22Rv1 (cell line): ENCODE data around the gene ENPP7.

Experiments
- H3K27ac ChIP-seq: fragments of 450-650 bp; 2 replicates; pipeline ENCODE4 v1.5.1; 2017
- ZFX ChIP-seq: fragments of 450-650 bp; IDR thresholded peaks from 2 replicates; pipeline ENCODE4 v1.6.1; 2017; ENCODE audit warnings: antibody characterized with exemption, borderline replicate concordance
- TF ChIP-seq, protein P1 (sequence below): fragments of 450-650 bp; IDR thresholded peaks from 2 replicates; pipeline ENCODE4 v1.5.1; 2017; ENCODE audit warnings: mild to moderate bottlenecking

The ENPP7 gene

DNA sequence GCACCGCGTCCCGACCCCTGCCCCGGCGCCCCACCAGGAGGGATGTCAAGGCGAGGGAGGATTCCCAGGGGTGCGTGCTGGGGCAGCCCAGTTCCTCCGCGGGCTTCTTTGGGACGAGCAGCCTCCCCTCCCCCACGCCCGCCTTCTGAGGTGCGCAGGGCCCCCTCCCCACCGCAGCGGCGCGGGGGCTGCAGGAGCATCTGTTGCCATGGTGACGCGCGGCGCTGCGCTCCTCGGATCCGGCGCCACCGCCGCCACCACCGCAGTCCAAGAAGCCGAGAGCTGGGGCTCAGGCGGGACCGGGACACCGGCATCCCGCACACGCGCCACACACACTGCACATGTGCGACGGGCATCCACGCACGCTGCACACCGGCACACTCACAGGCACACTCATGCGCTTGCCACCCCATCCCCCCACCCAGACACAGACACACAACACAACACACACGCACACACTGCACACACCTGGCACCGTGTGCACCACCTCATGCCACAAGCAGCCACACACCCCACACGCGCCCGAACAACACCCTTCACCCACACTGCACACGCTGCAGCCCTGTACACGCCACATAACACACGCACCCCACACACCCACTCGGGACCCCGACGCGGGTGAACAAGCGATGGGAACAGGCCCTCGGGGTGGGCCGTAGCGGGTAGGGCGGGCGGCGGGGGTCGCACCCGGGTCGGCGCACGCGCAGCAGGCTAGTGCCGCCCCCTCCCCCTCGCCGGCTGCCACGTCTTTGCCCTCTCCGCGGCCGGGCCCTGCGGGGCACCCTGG, 17.0 kb downstream of the ENPP7 start:
- H3K27ac ChIP-seq, result no peak overlapping the region
- TF ChIP-seq ZFX, result no peak
- TF ChIP-seq, protein P1, sequence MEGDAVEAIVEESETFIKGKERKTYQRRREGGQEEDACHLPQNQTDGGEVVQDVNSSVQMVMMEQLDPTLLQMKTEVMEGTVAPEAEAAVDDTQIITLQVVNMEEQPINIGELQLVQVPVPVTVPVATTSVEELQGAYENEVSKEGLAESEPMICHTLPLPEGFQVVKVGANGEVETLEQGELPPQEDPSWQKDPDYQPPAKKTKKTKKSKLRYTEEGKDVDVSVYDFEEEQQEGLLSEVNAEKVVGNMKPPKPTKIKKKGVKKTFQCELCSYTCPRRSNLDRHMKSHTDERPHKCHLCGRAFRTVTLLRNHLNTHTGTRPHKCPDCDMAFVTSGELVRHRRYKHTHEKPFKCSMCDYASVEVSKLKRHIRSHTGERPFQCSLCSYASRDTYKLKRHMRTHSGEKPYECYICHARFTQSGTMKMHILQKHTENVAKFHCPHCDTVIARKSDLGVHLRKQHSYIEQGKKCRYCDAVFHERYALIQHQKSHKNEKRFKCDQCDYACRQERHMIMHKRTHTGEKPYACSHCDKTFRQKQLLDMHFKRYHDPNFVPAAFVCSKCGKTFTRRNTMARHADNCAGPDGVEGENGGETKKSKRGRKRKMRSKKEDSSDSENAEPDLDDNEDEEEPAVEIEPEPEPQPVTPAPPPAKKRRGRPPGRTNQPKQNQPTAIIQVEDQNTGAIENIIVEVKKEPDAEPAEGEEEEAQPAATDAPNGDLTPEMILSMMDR, result no peak

DNA sequence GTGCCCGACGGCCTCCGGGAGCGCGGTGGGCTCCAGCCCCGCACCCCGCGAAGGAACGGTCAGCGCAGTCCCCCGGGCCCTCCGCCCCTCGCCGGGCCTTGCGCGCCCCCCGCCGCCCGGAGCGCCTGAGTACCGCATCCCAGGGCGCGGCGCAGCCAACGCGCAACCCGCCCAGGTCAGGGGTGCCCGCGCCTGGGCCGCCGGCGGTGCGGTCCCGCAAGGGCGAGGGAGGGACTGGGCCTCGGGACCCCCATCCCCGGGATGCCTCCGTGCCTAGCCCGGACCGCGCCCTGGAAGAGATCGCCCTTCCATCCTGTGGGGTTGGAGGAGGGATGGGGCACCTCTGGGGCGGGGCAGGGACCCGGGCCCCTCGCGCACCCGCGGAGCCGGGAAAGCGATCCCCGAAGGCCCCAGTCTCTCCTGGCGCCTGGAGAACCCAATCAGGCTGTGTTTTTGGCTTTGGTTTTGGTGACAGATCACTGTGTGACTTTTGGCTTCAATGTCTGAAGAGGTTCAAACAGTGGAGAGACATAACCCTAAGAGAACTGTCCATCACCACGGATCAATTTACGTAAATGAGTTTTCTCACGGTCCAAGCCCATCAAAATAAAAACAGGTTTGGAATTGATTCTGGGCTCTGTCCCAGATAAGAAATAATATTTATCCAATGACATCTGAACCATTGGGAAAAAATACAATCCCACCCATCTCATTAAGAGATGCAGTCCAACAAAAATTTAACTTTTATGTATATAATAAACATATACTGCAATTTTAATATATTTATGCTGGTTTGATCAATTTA, 17.8 kb downstream of the ENPP7 start:
- no peak overlapping the region for H3K27ac ChIP-seq
- TF ChIP-seq ZFX, result no peak
- TF ChIP-seq, protein P1, result 0 out of 2 replicates have a peak, but pooled peaks have one; percentile 1

DNA sequence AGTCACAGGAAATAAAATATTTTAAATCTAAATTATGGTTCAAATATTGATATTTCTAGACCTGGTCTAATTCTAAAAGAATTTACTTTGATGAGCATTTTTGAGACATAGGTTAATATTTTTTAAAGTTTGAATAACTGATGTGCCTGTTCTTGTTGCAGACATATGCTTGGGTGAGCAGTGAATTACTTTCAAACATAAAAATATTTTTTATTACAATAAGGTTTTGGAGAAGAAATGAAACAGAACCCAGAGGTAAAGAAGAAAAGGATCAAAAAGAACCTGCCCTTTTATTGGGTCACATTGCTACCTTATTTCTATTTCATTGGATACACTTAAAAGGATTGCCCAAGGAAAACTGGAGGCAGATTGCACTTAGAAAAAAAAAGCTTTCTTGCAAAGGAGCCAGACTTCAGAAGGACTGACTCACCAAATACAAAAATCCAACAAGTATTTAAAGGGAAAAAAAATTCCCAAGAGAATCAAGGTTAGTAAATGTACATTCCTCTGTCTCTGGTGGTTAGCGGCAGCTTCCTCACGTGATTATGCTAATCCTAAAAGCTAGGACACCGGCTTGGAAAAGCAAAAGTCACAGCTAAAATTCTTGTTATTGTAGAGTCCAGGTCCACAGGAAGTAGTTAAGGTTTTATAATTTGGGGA, 18.5 kb downstream of the ENPP7 start:
- no peak overlapping the region for H3K27ac ChIP-seq

DNA sequence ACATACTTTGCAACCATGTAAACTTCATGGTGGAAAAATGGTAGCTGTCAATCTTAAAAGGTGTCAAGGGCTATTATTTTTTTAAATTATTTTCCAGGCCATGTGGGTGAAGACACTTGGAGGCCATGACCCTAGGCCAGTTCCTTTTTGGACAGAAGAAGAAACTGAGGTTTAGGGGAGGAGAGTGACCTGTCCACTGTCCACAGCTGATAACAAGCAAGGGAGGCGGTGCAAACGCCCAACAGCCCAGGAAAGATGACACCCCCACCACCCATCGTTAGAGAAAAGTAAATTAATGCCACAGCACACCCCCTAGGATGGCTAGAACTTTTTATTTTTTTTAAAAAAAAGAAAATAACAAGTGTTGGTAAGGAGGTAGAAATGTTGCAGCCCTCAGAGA, 19.2 kb downstream of the ENPP7 start:
- H3K27ac ChIP-seq, result no peak overlapping the region
- TF ChIP-seq, protein P1, result no peak
- TF ChIP-seq ZFX, result no peak

More for the DNA sequence above, 18.5 kb downstream of the ENPP7 start:
- TF ChIP-seq, protein P1, result no peak
- TF ChIP-seq ZFX, result no peak

DNA sequence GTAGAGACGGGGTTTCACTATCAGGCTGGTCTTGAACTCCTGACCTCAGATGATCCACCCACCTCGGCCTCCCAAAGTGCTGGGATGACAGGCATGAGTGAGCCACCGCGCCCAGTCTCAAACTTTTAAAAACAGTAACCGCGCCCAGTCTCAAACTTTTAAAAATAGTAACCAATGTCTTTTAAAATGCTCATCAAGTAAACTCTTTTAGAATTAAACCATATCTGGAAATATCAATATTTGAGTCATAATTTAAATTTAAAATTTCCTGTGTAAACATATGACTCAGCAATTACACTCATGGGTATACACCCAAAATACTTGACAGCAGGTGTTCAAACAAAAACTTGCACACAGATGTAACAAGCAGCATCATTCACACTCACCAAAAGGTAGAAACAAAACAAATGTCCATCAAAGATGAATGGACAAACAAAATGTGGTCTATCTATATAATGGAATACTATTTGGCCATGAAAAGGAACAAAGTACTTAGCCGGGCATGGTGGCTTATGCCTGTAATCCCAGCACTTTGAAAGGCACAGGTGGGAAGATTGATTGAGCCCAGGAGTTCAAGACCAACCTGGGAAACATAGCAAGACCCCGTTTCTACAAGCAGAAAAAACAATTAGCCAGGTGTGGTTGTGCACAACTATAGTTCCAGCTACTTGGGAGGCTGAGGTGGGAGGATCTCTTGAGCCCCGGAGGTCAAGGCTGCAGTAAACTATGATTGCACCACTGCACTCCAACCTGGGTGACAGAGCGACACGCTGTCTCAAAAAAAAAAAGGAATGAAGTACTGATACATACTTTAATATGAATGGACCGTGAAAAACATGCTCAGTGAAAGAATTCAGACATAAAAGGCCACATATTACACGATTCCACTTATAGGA, 20.2 kb downstream of the ENPP7 start:
- TF ChIP-seq, protein P1, result no peak
- no peak for TF ChIP-seq ZFX
- no peak overlapping the region for H3K27ac ChIP-seq

DNA sequence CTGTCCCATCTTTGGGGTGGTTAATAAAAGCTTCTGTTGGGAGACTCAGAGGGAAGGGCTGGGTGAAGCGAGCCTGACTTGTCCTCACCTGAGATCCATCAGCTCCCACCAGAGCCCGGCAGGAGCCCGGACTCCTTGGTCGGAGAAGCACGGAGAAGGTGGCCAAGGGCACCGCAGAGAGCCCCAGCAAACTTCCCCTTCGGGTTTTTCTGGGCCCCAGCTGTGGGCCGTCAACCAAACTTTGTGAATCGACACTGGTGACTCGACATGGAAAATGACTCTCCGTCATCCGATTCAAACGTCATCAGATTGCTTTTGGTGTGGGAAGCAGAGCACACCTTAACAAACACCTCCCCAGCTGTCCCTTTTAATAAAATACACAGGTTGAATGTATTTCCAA, 21.4 kb downstream of the ENPP7 start:
- TF ChIP-seq ZFX, result no peak
- TF ChIP-seq, protein P1, result no peak
- no peak overlapping the region for H3K27ac ChIP-seq
